Neutrophil (primary cell): ENCODE data around the gene OSTN.

ENCODE experiments used
- H3K27ac ChIP-seq: fragments of 200-600 bp; sonication (generic); 2 replicates; pipeline ENCODE4 v1.5.1; 2016; ENCODE audit warnings: mild to moderate bottlenecking, moderate library complexity
- H3K27me3 ChIP-seq: fragments of 200-600 bp; sonication (generic); 2 replicates; pipeline ENCODE4 v1.6.0; 2016; ENCODE audit warnings: mild to moderate bottlenecking
- H3K36me3 ChIP-seq: fragments of 200-600 bp; sonication (generic); 2 replicates; pipeline ENCODE4 v1.5.1; 2017
- H3K4me1 ChIP-seq, 2 experiments: fragments of 200-600 bp in 1 of 2; sonication (generic) in 1 of 2; 1 replicate in 1 of 2; 2 replicates in 1 of 2; pipeline versions ENCODE4 v1.5.1 to v1.6.1; 2013 to 2016; ENCODE audit warnings: low read depth in 1 of 2, low read length in 1 of 2, mild to moderate bottlenecking in 1 of 2, moderate library complexity in 1 of 2; ENCODE audit not compliant: control insufficient read depth in 1 of 2, insufficient read depth in 1 of 2
- H3K4me3 ChIP-seq, 2 experiments: fragments of 200-600 bp in 1 of 2; sonication (generic) in 1 of 2; 1 replicate in 1 of 2; 2 replicates in 1 of 2; pipeline ENCODE4 v1.5.1; 2013 to 2016; ENCODE audit warnings: low read depth in 1 of 2, low read length in 1 of 2, mild to moderate bottlenecking in 1 of 2, moderate library complexity in 1 of 2
- H3K9me3 ChIP-seq: fragments of 200-600 bp; sonication (generic); 2 replicates; pipeline ENCODE4 v1.5.1; 2016
- CTCF ChIP-seq: fragments of 200-600 bp; sonication (generic); IDR thresholded peaks from 2 replicates; pipeline ENCODE4 v1.5.1; 2016; ENCODE audit warnings: antibody characterized with exemption

Gene OSTN

GRCh38 chr3:191300422-191300821 lies 101.4 kb downstream of the OSTN start:
- TF ChIP-seq CTCF: no peak
- Histone ChIP-seq H3K27ac (no peak overlapping the region), H3K4me1 (no peaks in the 10 kb centered on the region), H3K27me3 (no peaks in the 10 kb centered on the region), H3K9me3 (no peaks in the 10 kb centered on the region), H3K4me3 (no peak overlapping the region), H3K36me3 (no peaks in the 10 kb centered on the region)

- H3K27ac ChIP-seq: no peak overlapping the region
- no peaks in the 10 kb centered on the region for H3K4me1 ChIP-seq
These were observed 102.0 kb downstream of the OSTN start for GRCh38 chr3:191301017-191301416.

GRCh38 chr3:191301782-191302411 lies 102.9 kb downstream of the OSTN start:
- no peak overlapping the region for H3K27ac ChIP-seq
- H3K9me3 ChIP-seq: no peaks in the 10 kb centered on the region
- no peak overlapping the region for H3K4me3 ChIP-seq
- H3K36me3 ChIP-seq: no peaks in the 10 kb centered on the region
- H3K4me1 ChIP-seq: no peaks in the 10 kb centered on the region
- TF ChIP-seq CTCF: no peak
- H3K27me3 ChIP-seq: no peaks in the 10 kb centered on the region

More at GRCh38 chr3:191301017-191301416, 102.0 kb downstream of the OSTN start:
- Histone ChIP-seq H3K9me3 (no peaks in the 10 kb centered on the region), H3K27me3 (no peaks in the 10 kb centered on the region), H3K4me3 (no peak overlapping the region), H3K36me3 (no peaks in the 10 kb centered on the region)
- TF ChIP-seq CTCF: no peak

- Histone ChIP-seq H3K27me3 (no peaks in the 10 kb centered on the region), H3K27ac (no peak overlapping the region), H3K4me1 (no peaks in the 10 kb centered on the region), H3K36me3 (no peaks in the 10 kb centered on the region), H3K4me3 (no peak overlapping the region), H3K9me3 (no peaks in the 10 kb centered on the region)
- no peak for TF ChIP-seq CTCF
These were observed 103.4 kb downstream of the OSTN start for GRCh38 chr3:191302451-191302850.

GRCh38 chr3:191303596-191303995 lies 104.6 kb downstream of the OSTN start:
- Histone ChIP-seq H3K36me3 (no peaks in the 10 kb centered on the region), H3K27ac (no peak overlapping the region), H3K4me1 (no peaks in the 10 kb centered on the region), H3K27me3 (no peaks in the 10 kb centered on the region), H3K9me3 (no peaks in the 10 kb centered on the region), H3K4me3 (no peak overlapping the region)
- no peak for TF ChIP-seq CTCF
